SH-SY5Y (cell line): ENCODE results near the gene ZSCAN5C.

ENCODE experiments used
- GATA2 ChIP-seq: IDR thresholded peaks from 2 replicates; pipeline ENCODE4 v1.6.1; 2011; ENCODE audit warnings: mild to moderate bottlenecking, low read depth, low read length
- GATA3 ChIP-seq: IDR thresholded peaks from 2 replicates; pipeline ENCODE4 v1.6.1; 2011; ENCODE audit warnings: low read depth, mild to moderate bottlenecking, low read length, moderate library complexity

GRCh38 chr19:56155124-56155687 lies 46.9 kb upstream of the ZSCAN5C start:
- TF ChIP-seq GATA2 (no peak), GATA3 (no peak)
